ENCODE measurements around the gene LUZP1. TPM values are rescaled to one million over a fixed set of nuclear protein-coding genes. Genes with fewer than 3 reads are reported as not detected.
"Not testable (repeated sequence)": the region's sequence is repeated elsewhere in the genome, so short reads cannot be mapped to it uniquely, and the experiment has no call there.

LUZP1 gene
- total RNA-seq, 4 donors from 2014 or later, result 21.4 to 28.2 (median 25.0) TPM

DNA sequence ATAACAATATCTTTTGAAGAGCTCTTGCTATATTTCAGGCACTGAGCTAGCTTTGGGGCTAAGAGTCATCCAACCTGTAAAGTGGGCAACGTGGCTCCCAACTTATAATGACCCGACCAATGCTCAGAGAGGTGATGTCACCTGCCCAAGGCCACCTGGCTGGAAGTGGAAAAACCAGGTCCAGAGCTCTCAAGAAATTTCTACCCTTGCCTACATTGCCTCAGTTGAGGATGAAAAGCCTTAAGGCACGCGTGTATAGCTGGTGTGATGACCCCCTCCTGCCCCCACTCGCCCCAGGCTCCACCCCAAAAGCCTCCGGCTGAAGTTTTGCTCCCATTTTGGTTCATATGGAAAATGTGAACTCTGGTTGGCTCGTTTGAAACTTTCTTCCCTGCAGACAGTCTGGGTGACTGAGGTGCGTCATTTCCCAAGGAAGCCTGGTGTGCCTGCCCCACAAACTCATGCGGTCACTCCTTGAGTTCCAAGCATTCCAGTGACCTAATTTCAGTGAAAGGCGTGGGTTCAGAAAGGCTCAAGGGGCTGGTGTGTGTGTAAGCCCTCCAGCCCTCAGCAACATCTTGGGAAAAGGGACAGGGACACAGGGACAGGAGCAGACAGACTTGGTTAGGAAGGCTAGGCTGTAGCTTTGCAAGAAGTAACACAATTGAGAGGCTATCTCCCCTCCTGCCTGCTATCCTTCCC, 28.1 kb upstream of the LUZP1 start:
- H3K4me1 ChIP-seq, result no peaks in the 10 kb centered on the region
- H3K36me3 ChIP-seq, result no peaks in the 10 kb centered on the region
- H3K4me3 ChIP-seq (replicated peaks in 1 of 3), result no peak overlapping the region
- H3K9me3 ChIP-seq, result no peaks in the 10 kb centered on the region
- H3K27ac ChIP-seq, result no peak overlapping the region
- intact Hi-C loops (cut with DNase I), result no loop called here
- DNase-seq, result no peak
- no peak for TF ChIP-seq CTCF (IDR thresholded peaks at IDR 0.05)
- no peak for TF ChIP-seq POLR2A (IDR thresholded peaks at IDR 0.05)
- H3K27me3 ChIP-seq, result no peaks in the 10 kb centered on the region
- 41 to 53% methylated on average over 10 of the region's 10 CpGs for WGBS, 2 donors

DNA sequence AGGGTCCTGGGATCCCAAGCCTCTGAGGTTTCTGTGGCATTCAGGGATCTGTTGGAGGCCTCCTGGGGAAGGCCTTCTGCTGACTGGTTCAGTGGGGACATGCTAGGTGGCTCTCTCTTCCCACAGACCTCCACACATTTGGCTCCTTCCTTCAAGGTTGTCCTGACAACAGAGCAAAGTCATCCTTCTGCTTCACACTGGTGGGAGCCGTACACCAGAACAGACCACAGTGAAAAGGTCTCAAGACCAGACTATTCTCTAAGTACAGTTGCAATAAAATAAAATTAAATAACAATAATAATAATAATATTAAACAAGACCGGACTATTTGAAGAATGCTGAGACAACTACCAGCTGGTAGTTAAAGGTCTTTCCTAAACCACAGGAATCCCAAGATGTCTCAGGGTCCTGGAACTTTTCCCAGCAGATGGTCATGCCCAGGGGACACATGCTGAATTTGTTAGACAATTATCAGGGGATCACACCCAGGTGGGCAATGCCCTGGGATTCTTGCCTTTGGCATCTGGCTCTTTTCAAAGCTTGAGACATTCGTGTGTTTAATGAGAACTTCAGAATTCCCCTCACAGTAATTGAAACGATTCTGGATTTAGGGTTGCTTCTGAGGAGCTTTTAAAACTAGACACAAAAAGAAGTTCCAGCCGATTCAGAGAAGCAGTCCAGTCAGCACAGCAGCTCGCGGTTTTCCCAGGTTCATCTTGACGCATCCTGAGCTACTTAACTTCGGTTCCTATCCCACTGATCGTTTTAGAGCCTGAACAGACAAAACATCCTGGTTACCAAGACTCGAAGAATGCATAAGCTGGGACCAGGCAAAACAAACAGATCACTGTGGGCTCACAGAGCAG, 25.7 kb upstream of the LUZP1 start:
- DNase-seq, result no peak
- 50 to 51% methylated on average over 11 of the region's 11 CpGs for WGBS, 2 donors
- no peak overlapping the region for H3K4me3 ChIP-seq (replicated peaks in 1 of 3)
- no peaks in the 10 kb centered on the region for H3K27me3 ChIP-seq
- intact Hi-C loops (cut with DNase I), result no loop called here
- H3K27ac ChIP-seq, result no peak overlapping the region
- H3K9me3 ChIP-seq, result no peaks in the 10 kb centered on the region
- H3K4me1 ChIP-seq, result no peaks in the 10 kb centered on the region
- H3K36me3 ChIP-seq, result no peaks in the 10 kb centered on the region
- no peak for TF ChIP-seq CTCF (IDR thresholded peaks at IDR 0.05)
- TF ChIP-seq POLR2A (IDR thresholded peaks at IDR 0.05), result no peak

- H3K9me3 ChIP-seq, result no peaks in the 10 kb centered on the region
- TF ChIP-seq POLR2A (IDR thresholded peaks at IDR 0.05), result no peak
- TF ChIP-seq CTCF (IDR thresholded peaks at IDR 0.05), result no peak
- 95 to 96% methylated on average over 27 of the region's 27 CpGs for WGBS, 2 donors
- no peaks in the 10 kb centered on the region for H3K36me3 ChIP-seq
- H3K27ac ChIP-seq, result no peak overlapping the region
- H3K4me1 ChIP-seq, result no peaks in the 10 kb centered on the region
- H3K4me3 ChIP-seq (replicated peaks in 1 of 3), result no peak overlapping the region
- no peak for DNase-seq
- H3K27me3 ChIP-seq, result no peaks in the 10 kb centered on the region
- intact Hi-C loops (cut with DNase I), result no loop called here
Observed at GRCh38 chr1:23193391-23194118, 24.9 kb upstream of the LUZP1 start.

- DNase-seq, result no peak
- H3K4me1 ChIP-seq, result no peaks in the 10 kb centered on the region
- H3K9me3 ChIP-seq, result no peaks in the 10 kb centered on the region
- no peak overlapping the region for H3K4me3 ChIP-seq (replicated peaks in 1 of 3)
- WGBS, 2 donors, result 94 to 96% methylated on average over 3 of the region's 3 CpGs
- no peak for TF ChIP-seq POLR2A (IDR thresholded peaks at IDR 0.05)
- no peak for TF ChIP-seq CTCF (IDR thresholded peaks at IDR 0.05)
- intact Hi-C loops (cut with DNase I), result no loop called here
- H3K27me3 ChIP-seq, result no peaks in the 10 kb centered on the region
- H3K27ac ChIP-seq, result no peak overlapping the region
- no peaks in the 10 kb centered on the region for H3K36me3 ChIP-seq
Observed at GRCh38 chr1:23191199-23191598, 22.5 kb upstream of the LUZP1 start.

DNA sequence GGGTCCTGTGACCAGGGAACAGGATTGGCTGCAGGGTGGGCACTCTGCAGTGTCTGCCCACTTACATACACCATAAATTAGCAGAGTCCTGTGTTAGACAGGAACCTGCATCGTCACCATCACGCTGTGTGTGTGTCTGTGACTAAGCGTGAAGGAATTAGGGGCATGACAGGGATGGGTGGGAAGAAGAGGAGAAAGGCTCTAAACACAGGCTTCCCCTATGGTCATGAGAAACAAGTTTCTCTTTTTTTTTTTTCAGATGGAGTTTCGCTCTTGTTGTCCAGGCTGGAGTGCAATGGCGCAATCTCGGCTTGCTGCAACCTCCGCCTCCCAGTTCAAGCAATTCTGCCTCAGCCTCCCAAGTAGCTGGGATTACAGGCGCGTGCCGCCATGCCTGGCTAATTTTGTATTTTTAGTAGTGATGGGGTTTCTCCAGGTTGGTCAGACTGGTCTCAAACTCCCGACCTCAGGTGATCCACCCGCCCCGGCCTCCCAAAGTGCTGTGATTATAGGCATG, 20.3 kb upstream of the LUZP1 start:
- intact Hi-C loops (cut with DNase I); H3K9me3 ChIP-seq; H3K27me3 ChIP-seq; DNase-seq; H3K36me3 ChIP-seq; H3K4me1 ChIP-seq; H3K4me3 ChIP-seq (replicated peaks in 1 of 3); H3K27ac ChIP-seq: not testable (repeated sequence)
- 91 to 95% methylated on average over 13 of the region's 13 CpGs for WGBS, 2 donors
